GM12878 (cell line): ENCODE data around the gene DMRTA2. TPM values are rescaled to one million over a fixed set of nuclear protein-coding genes. Genes with fewer than 3 reads are reported as not detected.

Experiments
- ATF3 ChIP-seq: IDR thresholded peaks from 2 replicates; pipeline ENCODE4 v1.6.1; 2011; ENCODE audit warnings: low read depth, mild to moderate bottlenecking, low read length, moderate library complexity, borderline replicate concordance; ENCODE audit errors: extremely low read depth
- CREM ChIP-seq: IDR thresholded peaks from 2 replicates; pipeline ENCODE4 v1.6.1; 2014; ENCODE audit warnings: antibody characterized with exemption, low read depth
- CTCF ChIP-seq, 3 experiments: IDR thresholded peaks in 2 of 3; conservative IDR thresholded peaks in 1 of 3; 2 replicates each; pipeline ENCODE4 v1.5.1; 2011; ENCODE audit warnings: low read depth in 3 of 3, low read length in 3 of 3, mild to moderate bottlenecking in 3 of 3, control low read depth in 2 of 3, moderate library complexity in 2 of 3, inconsistent platforms in 1 of 3, mixed read lengths in 1 of 3; ENCODE audit not compliant: control insufficient read depth in 2 of 3, insufficient read depth in 1 of 3; ENCODE audit errors: extremely low read depth in 1 of 3
- DPF2 ChIP-seq: fragments of 450-650 bp; IDR thresholded peaks from 2 replicates; pipeline ENCODE4 v1.6.1; 2017; ENCODE audit warnings: mild to moderate bottlenecking
- ETV6 ChIP-seq, 2 experiments: fragments of 450-650 bp in 1 of 2; IDR thresholded peaks in 1 of 2; conservative IDR thresholded peaks in 1 of 2; 2 replicates each; pipeline ENCODE4 v1.6.1; 2014; ENCODE audit warnings: antibody characterized with exemption in 1 of 2, borderline replicate concordance in 1 of 2, low read depth in 1 of 2, mild to moderate bottlenecking in 1 of 2, moderate library complexity in 1 of 2
- NBN ChIP-seq: fragments of 450-650 bp; IDR thresholded peaks from 2 replicates; pipeline ENCODE4 v1.6.1; 2016
- PKNOX1 ChIP-seq: fragments of 450-650 bp; IDR thresholded peaks from 2 replicates; pipeline ENCODE4 v1.6.1; 2016; ENCODE audit warnings: mild to moderate bottlenecking
- RBBP5 ChIP-seq: fragments of 200-600 bp; sonication (generic); conservative IDR thresholded peaks from 2 replicates; pipeline ENCODE4 v1.6.1; 2016
- ZBTB33 ChIP-seq: fragments of 450-650 bp; IDR thresholded peaks from 2 replicates; pipeline ENCODE4 v1.6.1; 2017; ENCODE audit warnings: mild to moderate bottlenecking
- polyA plus RNA-seq, 11 experiments: library from polyadenylated mRNA; depleted of rRNA in 4 of 11; unstranded in 6 of 11; stranded (reverse) in 5 of 11; fragments of >200 nt; fragmentation: Nextera tagmentation in 4 of 11; fragmentation: Illumina TruSeq in 1 of 11; extraction: Ambion mirVana in 4 of 11; extraction: Trizol in 1 of 11; gene quantifications; 1 replicate in 1 of 11; 2 replicates in 10 of 11; pipeline versions ENCODE4 v1.2.1 to v1.2.3, GENCODE V29; 2011 to 2016; ENCODE audit warnings: inconsistent platforms in 2 of 11, missing spikeins in 2 of 11, low read depth in 1 of 11
- total RNA-seq, 4 experiments: library from RNA; depleted of rRNA in 3 of 4; stranded (reverse); fragments of >200 nt in 3 of 4; fragmentation: Illumina TruSeq in 1 of 4; extraction: Trizol in 1 of 4; gene quantifications; 2 replicates each; pipeline versions ENCODE4 v1.2.1 to v1.2.3, GENCODE V29; 2013 to 2021

Gene DMRTA2
- total and polyA plus RNA-seq, 10 of the 15 experiments (the other 5 are each of a cell fraction or from before 2014, with no cell fraction given): not detected

GRCh38 chr1:50419907-50420677 lies 3.2 kb downstream of the DMRTA2 start (continued):
- no peak for TF ChIP-seq PKNOX1
- no peak for TF ChIP-seq CTCF (IDR thresholded peaks at IDR 0.05 in 2 of 3, conservative IDR thresholded peaks at IDR 0.05 in 1 of 3; ENCODE audit: control insufficient read depth in 2 of 3, extremely low read depth in 1 of 3, insufficient read depth in 1 of 3, low read depth in 3 of 3, low read length in 3 of 3)
- no peak for TF ChIP-seq ZBTB33
- TF ChIP-seq CREM: no peak
- no peak for TF ChIP-seq DPF2
- no peak for TF ChIP-seq RBBP5
- no peak for TF ChIP-seq NBN
- TF ChIP-seq ATF3: no peak
- no peak for TF ChIP-seq ETV6 (conservative IDR thresholded peaks at IDR 0.05 in 1 of 2, IDR thresholded peaks at IDR 0.05 in 1 of 2; ENCODE audit: borderline replicate concordance in 1 of 2, low read depth in 1 of 2)
